GM12878 (cell line): ENCODE results near the gene PLPP1. TPM values are rescaled to one million over a fixed set of nuclear protein-coding genes. Genes with fewer than 3 reads are reported as not detected.
A peak's percentile ranks its signal among the peaks of the same experiment; 100 is the strongest.

Source experiments
- ATAC-seq: fragments of 200-7000 bp; cut with Tn5 transposase; 3 replicates; pipeline ENCODE4 v1.9.1; 2020; ENCODE audit warnings: mild to moderate bottlenecking, moderate library complexity
- BruUV-seq: library from RNA; stranded (reverse); fragments of 400-500 nt; replicated peaks from 2 replicates; lab custom pipeline; 2021; lab: Mats Ljungman, UMichigan
- CTCF ChIA-PET: fragments of 300-600 bp; sonication (Branson Sonifier 250); formaldehyde crosslinking; extraction: SDS; loops from one replicate; lab custom pipeline; 2021; ENCODE audit warnings: inconsistent platforms; lab: Yijun Ruan, JAX
- POLR2A ChIA-PET: fragments of 350-600 bp; formaldehyde crosslinking; extraction: SDS; loops from one replicate; lab custom pipeline; 2021; ENCODE audit warnings: inconsistent platforms; lab: Charles Lee
- RAD21 ChIA-PET: fragments of 300-600 bp; sonication (Branson Sonifier 250); formaldehyde crosslinking; loops from one replicate; lab custom pipeline; 2023; ENCODE audit warnings: antibody characterized with exemption; ENCODE audit not compliant: unreplicated experiment; lab: Charles Lee
- SMC1A ChIA-PET: fragments of 300-600 bp; sonication (Branson Sonifier 250); formaldehyde crosslinking; loops from one replicate; lab custom pipeline; 2023; ENCODE audit not compliant: unreplicated experiment, uncharacterized antibody; lab: Charles Lee
- DNase-seq: peaks from one replicate; pipeline ENCODE4 v3.0.0-alpha.2; 2011; ENCODE audit warnings: low read depth, low spot score
- FAIRE-seq: peaks from 3 replicates; lab custom pipeline; 2011; peaks lifted over from hg19 to GRCh38; lab: Jason Lieb, UNC
- H2AFZ ChIP-seq: 2 replicates; pipeline ENCODE4 v1.6.0; 2011; ENCODE audit warnings: low read depth, low read length, control low read depth; ENCODE audit not compliant: control insufficient read depth
- H3K27ac ChIP-seq: 2 replicates; pipeline ENCODE4 v1.5.1; 2011; ENCODE audit warnings: control low read depth; ENCODE audit not compliant: control insufficient read depth, insufficient read depth
- H3K27me3 ChIP-seq, 2 experiments: replicated peaks in 1 of 2; 2 replicates each; pipeline versions ENCODE4 v1.6.0 to v1.6.1; 2011; ENCODE audit warnings: low read length in 1 of 2; ENCODE audit not compliant: control insufficient read depth in 2 of 2, insufficient read depth in 2 of 2
- H3K36me3 ChIP-seq, 2 experiments: 2 replicates each; pipeline ENCODE4 v1.5.1; 2011; ENCODE audit warnings: low read length in 1 of 2; ENCODE audit not compliant: control insufficient read depth in 2 of 2, insufficient read depth in 2 of 2
- H3K4me1 ChIP-seq: 2 replicates; pipeline ENCODE4 v1.6.1; 2011; ENCODE audit warnings: mild to moderate bottlenecking, low read length, moderate library complexity, mixed read lengths; ENCODE audit not compliant: control insufficient read depth, insufficient read depth
- H3K4me2 ChIP-seq: 2 replicates; pipeline ENCODE4 v1.6.0; 2011; ENCODE audit warnings: control low read depth; ENCODE audit not compliant: control insufficient read depth, insufficient read depth
- H3K4me3 ChIP-seq: fragments of 200-600 bp; sonication (generic); 2 replicates; pipeline ENCODE4 v1.5.1; 2016
- H3K79me2 ChIP-seq: 2 replicates; pipeline ENCODE4 v1.6.0; 2011; ENCODE audit warnings: low read length; ENCODE audit not compliant: control insufficient read depth, insufficient read depth
- H3K9ac ChIP-seq: 2 replicates; pipeline ENCODE4 v1.8.0; 2011; ENCODE audit warnings: low read length, control low read depth, mixed read lengths; ENCODE audit not compliant: control insufficient read depth, insufficient read depth
- H3K9me3 ChIP-seq: replicated peaks from 3 replicates; pipeline ENCODE4 v1.5.1; 2011; ENCODE audit warnings: mild to moderate bottlenecking, low read length; ENCODE audit not compliant: control insufficient read depth, insufficient read depth
- H4K20me1 ChIP-seq: 2 replicates; pipeline ENCODE4 v1.6.0; 2011; ENCODE audit not compliant: control insufficient read depth, insufficient read depth
- CREM ChIP-seq: IDR thresholded peaks from 2 replicates; pipeline ENCODE4 v1.6.1; 2014; ENCODE audit warnings: antibody characterized with exemption, low read depth
- GATAD2B ChIP-seq: fragments of 450-650 bp; conservative IDR thresholded peaks from 2 replicates; pipeline ENCODE4 v1.6.1; 2017; ENCODE audit warnings: low read depth, mild to moderate bottlenecking, moderate library complexity
- IKZF2 ChIP-seq, 2 experiments: fragments of 450-650 bp; IDR thresholded peaks; 2 replicates each; pipeline ENCODE4 v1.6.1; 2017; ENCODE audit warnings: mild to moderate bottlenecking in 2 of 2, moderate library complexity in 2 of 2
- JUND ChIP-seq: IDR thresholded peaks from 2 replicates; pipeline ENCODE4 v1.6.1; 2012; ENCODE audit warnings: low read depth, mild to moderate bottlenecking, low read length, improper control_type of control experiment, moderate library complexity
- MTA2 ChIP-seq: fragments of 450-650 bp; IDR thresholded peaks from 2 replicates; pipeline ENCODE4 v1.6.1; 2016; ENCODE audit warnings: low read depth, mild to moderate bottlenecking, moderate library complexity
- NFIC ChIP-seq: IDR thresholded peaks from 2 replicates; pipeline ENCODE4 v1.6.1; 2012; ENCODE audit warnings: low read depth, mild to moderate bottlenecking, inconsistent platforms, low read length, moderate library complexity
- NRF1 ChIP-seq: conservative IDR thresholded peaks from 2 replicates; pipeline ENCODE4 v1.6.1; 2011; ENCODE audit warnings: mild to moderate bottlenecking, low read depth, low read length, improper control_type of control experiment
- PAX8 ChIP-seq: fragments of 450-650 bp; IDR thresholded peaks from 2 replicates; pipeline ENCODE4 v1.6.1; 2017; ENCODE audit warnings: mild to moderate bottlenecking, moderate library complexity
- POLR2AphosphoS5 ChIP-seq: IDR thresholded peaks from 2 replicates; pipeline ENCODE4 v1.6.1; 2011; ENCODE audit warnings: mild to moderate bottlenecking, low read length, inconsistent platforms
- POU2F2 ChIP-seq: IDR thresholded peaks from 3 replicates; pipeline ENCODE4 v1.6.1; 2011; ENCODE audit warnings: low read depth, mild to moderate bottlenecking, low read length, borderline replicate concordance
- RAD21 ChIP-seq: IDR thresholded peaks from 2 replicates; pipeline ENCODE4 v1.6.1; 2011; ENCODE audit warnings: mild to moderate bottlenecking, low read depth, low read length, moderate library complexity; ENCODE audit not compliant: insufficient read depth
- RUNX3 ChIP-seq: IDR thresholded peaks from 2 replicates; pipeline ENCODE4 v1.6.1; 2012; ENCODE audit warnings: low read length, inconsistent platforms
- SMAD5 ChIP-seq: IDR thresholded peaks from 2 replicates; pipeline ENCODE4 v1.6.1; 2016; ENCODE audit warnings: antibody characterized with exemption, low read depth
- SUZ12 ChIP-seq: fragments of 200-600 bp; sonication (generic); IDR thresholded peaks from one replicate; pipeline ENCODE4 v1.6.1; 2018; ENCODE audit warnings: antibody characterized with exemption, mild to moderate bottlenecking; ENCODE audit not compliant: unreplicated experiment
- YY1 ChIP-seq: IDR thresholded peaks from 2 replicates; pipeline ENCODE4 v1.6.1; 2011; ENCODE audit warnings: low read depth, mild to moderate bottlenecking, low read length
- ZNF207 ChIP-seq: fragments of 450-650 bp; IDR thresholded peaks from 2 replicates; pipeline ENCODE4 v1.6.1; 2014; ENCODE audit warnings: antibody characterized with exemption, mild to moderate bottlenecking, borderline replicate concordance
- WGBS: methylation state at CpG from one replicate; pipeline ENCODE4 v1.1.6; 2016; ENCODE audit warnings: low lambda C conversion rate; ENCODE audit not compliant: insufficient replicate concordance, insufficient coverage; ENCODE audit errors: missing lambda C conversion rate; 5-methylcytosine and 5-hydroxymethylcytosine counted together
- in situ Hi-C: fragments of 300-500 bp; cut with MboI; formaldehyde crosslinking; loops from 9 replicates; pipeline ENCODE4 v1.14.3; 2018; ENCODE audit warnings: mixed read lengths
- intact Hi-C: fragments of 100-400 bp; cut with micrococcal nuclease; formaldehyde crosslinking; loops from one replicate; pipeline ENCODE4 v1.14.2; 2022; ENCODE audit not compliant: unreplicated experiment
- polyA plus RNA-seq, 11 experiments: library from polyadenylated mRNA; depleted of rRNA in 4 of 11; unstranded in 6 of 11; stranded (reverse) in 5 of 11; fragments of >200 nt; fragmentation: Nextera tagmentation in 4 of 11; fragmentation: Illumina TruSeq in 1 of 11; extraction: Ambion mirVana in 4 of 11; extraction: Trizol in 1 of 11; gene quantifications; 1 replicate in 1 of 11; 2 replicates in 10 of 11; pipeline versions ENCODE4 v1.2.1 to v1.2.3, GENCODE V29; 2011 to 2016; ENCODE audit warnings: inconsistent platforms in 2 of 11, missing spikeins in 2 of 11, low read depth in 1 of 11
- total RNA-seq, 4 experiments: library from RNA; depleted of rRNA in 3 of 4; stranded (reverse); fragments of >200 nt in 3 of 4; fragmentation: Illumina TruSeq in 1 of 4; extraction: Trizol in 1 of 4; gene quantifications; 2 replicates each; pipeline versions ENCODE4 v1.2.1 to v1.2.3, GENCODE V29; 2013 to 2021
- TF ChIP-seq, protein P1 (sequence below): IDR thresholded peaks from 2 replicates; pipeline ENCODE4 v1.6.1; 2011; ENCODE audit warnings: mild to moderate bottlenecking, low read depth, low read length, moderate library complexity; ENCODE audit not compliant: insufficient replicate concordance
- TF ChIP-seq, protein P2 (sequence below): fragments of 450-650 bp; IDR thresholded peaks from 2 replicates; pipeline ENCODE4 v1.6.1; 2017; ENCODE audit warnings: low read depth, mild to moderate bottlenecking, moderate library complexity
- TF ChIP-seq, protein P3 (sequence below): IDR thresholded peaks from 2 replicates; pipeline ENCODE4 v1.6.1; 2011; ENCODE audit warnings: low read depth, low read length, improper control_type of control experiment, borderline replicate concordance
- TF ChIP-seq, protein P4 (sequence below): fragments of 450-650 bp; IDR thresholded peaks from 2 replicates; pipeline ENCODE4 v1.6.1; 2014; ENCODE audit warnings: mild to moderate bottlenecking

Gene PLPP1
- total and polyA plus RNA-seq, 10 of the 15 experiments (the other 5 are each of a cell fraction or from before 2014, with no cell fraction given), result 3.0 to 11.3 (median 8.1) TPM

DNA sequence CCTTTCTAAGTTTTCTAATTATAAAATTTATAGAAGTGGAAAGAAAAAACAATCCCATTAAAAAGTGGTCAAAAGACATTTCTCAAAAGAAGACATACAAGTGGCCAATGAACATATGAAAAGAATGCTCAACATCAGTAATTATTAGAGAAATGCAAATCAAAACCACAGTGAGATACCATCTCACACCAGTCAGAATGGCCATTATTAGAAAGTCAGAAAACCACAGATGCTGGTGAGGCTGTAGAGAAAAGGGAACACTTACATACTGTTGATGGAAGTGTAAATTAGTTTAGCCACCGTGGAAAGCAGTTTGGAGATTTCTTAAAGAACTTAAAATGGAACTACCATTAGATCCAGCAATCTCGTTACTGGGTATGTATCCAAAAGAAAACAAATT, 23.7 kb upstream of the PLPP1 start:
- TF ChIP-seq, protein P1, sequence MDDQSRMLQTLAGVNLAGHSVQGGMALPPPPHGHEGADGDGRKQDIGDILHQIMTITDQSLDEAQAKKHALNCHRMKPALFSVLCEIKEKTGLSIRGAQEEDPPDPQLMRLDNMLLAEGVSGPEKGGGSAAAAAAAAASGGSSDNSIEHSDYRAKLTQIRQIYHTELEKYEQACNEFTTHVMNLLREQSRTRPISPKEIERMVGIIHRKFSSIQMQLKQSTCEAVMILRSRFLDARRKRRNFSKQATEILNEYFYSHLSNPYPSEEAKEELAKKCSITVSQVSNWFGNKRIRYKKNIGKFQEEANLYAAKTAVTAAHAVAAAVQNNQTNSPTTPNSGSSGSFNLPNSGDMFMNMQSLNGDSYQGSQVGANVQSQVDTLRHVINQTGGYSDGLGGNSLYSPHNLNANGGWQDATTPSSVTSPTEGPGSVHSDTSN, result no peak
- TF ChIP-seq NFIC (no peak), SMAD5 (no peak), POLR2AphosphoS5 (no peak), NRF1 (no peak), RUNX3 (peak; percentile 46; the same call in 1 of the 2 replicates), JUND (no peak), MTA2 (peak; percentile 51), PAX8 (no peak), CREM (no peak), ZNF207 (no peak), IKZF2 (IDR thresholded peaks at IDR 0.05) (0 out of 4 replicates have a peak, but pooled peaks of 1 of the 2 experiments have one; percentile 11), YY1 (no peak), SUZ12 (no peak), RAD21 (no peak), GATAD2B (no peak), POU2F2 (0 out of 3 replicates have a peak, but pooled peaks have one; percentile 35)
- TF ChIP-seq, protein P2, sequence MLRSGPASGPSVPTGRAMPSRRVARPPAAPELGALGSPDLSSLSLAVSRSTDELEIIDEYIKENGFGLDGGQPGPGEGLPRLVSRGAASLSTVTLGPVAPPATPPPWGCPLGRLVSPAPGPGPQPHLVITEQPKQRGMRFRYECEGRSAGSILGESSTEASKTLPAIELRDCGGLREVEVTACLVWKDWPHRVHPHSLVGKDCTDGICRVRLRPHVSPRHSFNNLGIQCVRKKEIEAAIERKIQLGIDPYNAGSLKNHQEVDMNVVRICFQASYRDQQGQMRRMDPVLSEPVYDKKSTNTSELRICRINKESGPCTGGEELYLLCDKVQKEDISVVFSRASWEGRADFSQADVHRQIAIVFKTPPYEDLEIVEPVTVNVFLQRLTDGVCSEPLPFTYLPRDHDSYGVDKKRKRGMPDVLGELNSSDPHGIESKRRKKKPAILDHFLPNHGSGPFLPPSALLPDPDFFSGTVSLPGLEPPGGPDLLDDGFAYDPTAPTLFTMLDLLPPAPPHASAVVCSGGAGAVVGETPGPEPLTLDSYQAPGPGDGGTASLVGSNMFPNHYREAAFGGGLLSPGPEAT, result no peak
- TF ChIP-seq, protein P3, sequence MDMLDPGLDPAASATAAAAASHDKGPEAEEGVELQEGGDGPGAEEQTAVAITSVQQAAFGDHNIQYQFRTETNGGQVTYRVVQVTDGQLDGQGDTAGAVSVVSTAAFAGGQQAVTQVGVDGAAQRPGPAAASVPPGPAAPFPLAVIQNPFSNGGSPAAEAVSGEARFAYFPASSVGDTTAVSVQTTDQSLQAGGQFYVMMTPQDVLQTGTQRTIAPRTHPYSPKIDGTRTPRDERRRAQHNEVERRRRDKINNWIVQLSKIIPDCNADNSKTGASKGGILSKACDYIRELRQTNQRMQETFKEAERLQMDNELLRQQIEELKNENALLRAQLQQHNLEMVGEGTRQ, result no peak
- TF ChIP-seq, protein P4, sequence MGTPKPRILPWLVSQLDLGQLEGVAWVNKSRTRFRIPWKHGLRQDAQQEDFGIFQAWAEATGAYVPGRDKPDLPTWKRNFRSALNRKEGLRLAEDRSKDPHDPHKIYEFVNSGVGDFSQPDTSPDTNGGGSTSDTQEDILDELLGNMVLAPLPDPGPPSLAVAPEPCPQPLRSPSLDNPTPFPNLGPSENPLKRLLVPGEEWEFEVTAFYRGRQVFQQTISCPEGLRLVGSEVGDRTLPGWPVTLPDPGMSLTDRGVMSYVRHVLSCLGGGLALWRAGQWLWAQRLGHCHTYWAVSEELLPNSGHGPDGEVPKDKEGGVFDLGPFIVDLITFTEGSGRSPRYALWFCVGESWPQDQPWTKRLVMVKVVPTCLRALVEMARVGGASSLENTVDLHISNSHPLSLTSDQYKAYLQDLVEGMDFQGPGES, result no peak
- TF ChIP-seq, all 136 proteins: peak for 4
- in situ Hi-C loops, result no loop called here
- FAIRE-seq (no peak), DNase-seq (no peak), ATAC-seq (peak; percentile 57)
- ChIA-PET POLR2A (interaction anchor here (0.6 kb wide), 1 partner anchor 374 kb away, joined by 3 read pairs; no protein-coding TSS in a partner anchor), SMC1A (no interaction called here), RAD21 (no interaction called here), CTCF (no interaction called here)
- BruUV-seq, result no TSS peak
- Histone ChIP-seq H3K4me2 (no peak overlapping the region), H3K9ac (no peak overlapping the region), H3K9me3 (no peaks in the 10 kb centered on the region), H3K4me1 (no peaks in the 10 kb centered on the region), H3K79me2 (no peaks in the 10 kb centered on the region), H4K20me1 (no peaks in the 10 kb centered on the region), H2AFZ (no peak overlapping the region), H3K36me3 (no peaks in the 10 kb centered on the region), H3K27me3 (no peaks in the 10 kb centered on the region; a peak in 1 of 4 replicates), H3K27ac (no peak overlapping the region), H3K4me3 (no peak overlapping the region)
- WGBS, result 0% methylated on average over 2 of the region's 2 CpGs
- intact Hi-C loops, result no loop called here
